Uterus (tissue), 4 donors: ENCODE measurements around the gene GPRC5D. TPM values are rescaled to one million over a fixed set of nuclear protein-coding genes. Genes with fewer than 3 reads are reported as not detected.
A peak's percentile ranks its signal among the peaks of the same experiment; 100 is the strongest.

ENCODE experiments used
- DNase-seq, 2 donors: peaks; one replicate each; pipeline ENCODE4 v3.0.0-alpha.2; 2019 to 2020
- H3K27ac ChIP-seq, 2 donors: fragments of 200-600 bp; sonication (generic); 1 replicate in 1 of 2; 2 replicates in 1 of 2; pipeline ENCODE4 v1.5.1; 2016 to 2018
- H3K27me3 ChIP-seq, 2 donors: fragments of 200-600 bp; sonication (generic); one replicate each; pipeline ENCODE4 v1.5.1; 2018 to 2019; ENCODE audit warnings: control low read depth in 1 of 2
- H3K36me3 ChIP-seq, 2 donors: fragments of 200-600 bp; sonication (generic); one replicate each; pipeline ENCODE4 v1.5.1; 2019; ENCODE audit warnings: control low read depth in 1 of 2
- H3K4me1 ChIP-seq, 2 donors: fragments of 200-600 bp; sonication (generic); one replicate each; pipeline ENCODE4 v1.5.1; 2018 to 2019; ENCODE audit warnings: control low read depth in 1 of 2
- H3K4me3 ChIP-seq, 2 donors: fragments of 200-600 bp; sonication (generic); 1 replicate in 1 of 2; 2 replicates in 1 of 2; pipeline ENCODE4 v1.5.1; 2018 to 2019; ENCODE audit warnings: mild to moderate bottlenecking in 1 of 2
- H3K9me3 ChIP-seq, 2 donors: fragments of 200-600 bp; sonication (generic); one replicate each; pipeline ENCODE4 v1.5.1; 2019; ENCODE audit warnings: control low read depth in 1 of 2
- POLR2A ChIP-seq, 2 donors: fragments of 450-650 bp; IDR thresholded peaks; one replicate each; pipeline ENCODE4 v1.6.1; 2016; ENCODE audit warnings: antibody characterized with exemption in 2 of 2, mild to moderate bottlenecking in 1 of 2, moderate library complexity in 1 of 2
- intact Hi-C: fragments of 100-400 bp; cut with DNase I; formaldehyde crosslinking; loops from one replicate; pipeline ENCODE4 v1.15.1; 2023; ENCODE audit warnings: low total_unique reads
- total RNA-seq, 4 donors: library from RNA; depleted of rRNA in 3 of 4; stranded (reverse); fragments of >200 nt in 3 of 4; gene quantifications; one replicate each; pipeline versions ENCODE4 v1.1.0 to v1.2.4, GENCODE V29; 2014 to 2023
- TF ChIP-seq, protein P1 (sequence below), 4 experiments: fragments of 200-600 bp in 2 of 4; fragments of 450-650 bp in 2 of 4; sonication (generic) in 2 of 4; IDR thresholded peaks; one replicate each; pipeline ENCODE4 v1.5.1; 2016 to 2019; ENCODE audit warnings: antibody characterized with exemption in 4 of 4, mild to moderate bottlenecking in 2 of 4, moderate library complexity in 1 of 4
- donor health status: DM: yes; HTN: yes; CAD: no.

GPRC5D gene
- total RNA-seq, 4 donors from 2014 or later, result not detected

DNA sequence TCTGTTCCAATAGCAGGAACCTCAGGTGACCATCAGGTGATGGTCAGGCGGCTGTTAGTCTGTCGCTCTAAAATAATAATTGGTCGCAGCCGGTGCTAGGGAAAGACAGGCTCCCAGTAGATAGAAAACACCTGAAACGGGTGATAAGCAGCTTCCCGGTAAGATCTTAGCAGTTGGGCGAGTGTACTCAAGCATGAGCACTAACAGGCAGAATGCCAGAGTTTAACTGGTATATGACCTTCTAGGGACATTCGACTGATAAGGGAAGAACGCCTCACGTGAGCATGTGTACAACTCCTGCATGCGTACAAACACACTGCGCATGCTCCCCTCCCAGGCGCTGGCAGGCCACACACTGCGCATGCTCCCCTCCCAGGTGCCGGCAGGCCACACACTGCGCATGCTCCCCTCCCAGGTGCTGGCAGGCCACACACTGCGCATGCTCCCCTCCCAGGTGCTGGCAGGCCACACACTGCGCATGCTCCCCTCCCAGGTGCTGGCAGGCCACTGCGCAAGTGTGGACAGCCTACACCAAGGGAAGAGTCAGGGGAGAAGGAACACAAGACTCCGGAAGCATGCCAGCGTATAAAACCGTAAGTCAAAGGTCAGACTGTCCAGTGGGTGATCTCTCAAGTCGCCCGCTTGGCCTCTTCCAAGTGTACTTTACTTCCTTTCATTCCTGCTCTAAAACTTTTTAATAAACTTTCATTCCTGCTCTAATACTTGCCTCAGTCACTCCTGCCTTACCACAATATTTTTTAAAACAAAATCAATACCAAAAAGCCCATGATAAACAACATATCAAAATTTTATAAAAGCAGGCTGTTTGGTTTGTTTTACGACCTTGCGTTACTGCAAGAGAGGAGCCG is 24.5 kb downstream of the GPRC5D start:
- Histone ChIP-seq H3K27ac (no peak overlapping the region), H3K4me3 (peak overlapping the region in 1 of 2 donors; percentile 8)
- intact Hi-C loops, result no loop called here

DNA sequence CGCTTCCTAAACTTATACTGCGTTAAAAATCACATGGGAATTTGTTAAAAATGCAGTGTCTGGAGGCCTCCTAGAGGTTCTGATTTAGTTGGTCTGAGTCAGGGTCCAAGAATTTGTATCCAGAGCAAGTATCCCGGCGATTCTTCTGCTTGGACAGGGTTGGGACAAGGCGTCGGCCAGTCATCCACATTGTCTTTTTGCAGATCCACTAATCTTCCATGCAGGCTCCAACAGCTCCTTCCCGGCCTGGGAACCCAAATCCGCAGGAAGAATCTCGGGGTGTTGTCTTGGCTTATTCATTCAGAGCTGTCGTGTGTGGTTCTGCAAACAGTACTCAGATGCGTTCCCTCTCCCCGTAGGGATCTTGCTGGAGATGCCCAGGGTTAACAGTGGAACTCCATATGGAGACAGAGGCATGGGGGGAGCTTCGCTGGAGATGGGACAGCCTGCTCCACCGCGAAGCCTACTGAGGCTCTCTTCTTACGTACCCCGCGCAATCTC is 25.3 kb downstream of the GPRC5D start:
- Histone ChIP-seq H3K9me3 (no peaks in the 10 kb centered on the region), H3K4me1 (no peaks in the 10 kb centered on the region), H3K27me3 (no peaks in the 10 kb centered on the region), H3K4me3 (no peak overlapping the region), H3K36me3 (no peaks in the 10 kb centered on the region), H3K27ac (no peak overlapping the region)
- no peak for DNase-seq
- no peak for TF ChIP-seq POLR2A (IDR thresholded peaks at IDR 0.05)
- TF ChIP-seq, protein P1, sequence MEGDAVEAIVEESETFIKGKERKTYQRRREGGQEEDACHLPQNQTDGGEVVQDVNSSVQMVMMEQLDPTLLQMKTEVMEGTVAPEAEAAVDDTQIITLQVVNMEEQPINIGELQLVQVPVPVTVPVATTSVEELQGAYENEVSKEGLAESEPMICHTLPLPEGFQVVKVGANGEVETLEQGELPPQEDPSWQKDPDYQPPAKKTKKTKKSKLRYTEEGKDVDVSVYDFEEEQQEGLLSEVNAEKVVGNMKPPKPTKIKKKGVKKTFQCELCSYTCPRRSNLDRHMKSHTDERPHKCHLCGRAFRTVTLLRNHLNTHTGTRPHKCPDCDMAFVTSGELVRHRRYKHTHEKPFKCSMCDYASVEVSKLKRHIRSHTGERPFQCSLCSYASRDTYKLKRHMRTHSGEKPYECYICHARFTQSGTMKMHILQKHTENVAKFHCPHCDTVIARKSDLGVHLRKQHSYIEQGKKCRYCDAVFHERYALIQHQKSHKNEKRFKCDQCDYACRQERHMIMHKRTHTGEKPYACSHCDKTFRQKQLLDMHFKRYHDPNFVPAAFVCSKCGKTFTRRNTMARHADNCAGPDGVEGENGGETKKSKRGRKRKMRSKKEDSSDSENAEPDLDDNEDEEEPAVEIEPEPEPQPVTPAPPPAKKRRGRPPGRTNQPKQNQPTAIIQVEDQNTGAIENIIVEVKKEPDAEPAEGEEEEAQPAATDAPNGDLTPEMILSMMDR (IDR thresholded peaks at IDR 0.05), result no peak
- intact Hi-C loops, result no loop called here

More for the DNA sequence above, 24.5 kb downstream of the GPRC5D start:
- peak in 1 of 2 donors; percentile 29 for DNase-seq
- no peak for TF ChIP-seq POLR2A (IDR thresholded peaks at IDR 0.05)
- TF ChIP-seq, protein P1 (IDR thresholded peaks at IDR 0.05), result no peak
- no peaks in the 10 kb centered on the region for H3K36me3 ChIP-seq
- H3K9me3 ChIP-seq, result no peaks in the 10 kb centered on the region
- H3K27me3 ChIP-seq, result no peaks in the 10 kb centered on the region
- H3K4me1 ChIP-seq, result no peaks in the 10 kb centered on the region

DNA sequence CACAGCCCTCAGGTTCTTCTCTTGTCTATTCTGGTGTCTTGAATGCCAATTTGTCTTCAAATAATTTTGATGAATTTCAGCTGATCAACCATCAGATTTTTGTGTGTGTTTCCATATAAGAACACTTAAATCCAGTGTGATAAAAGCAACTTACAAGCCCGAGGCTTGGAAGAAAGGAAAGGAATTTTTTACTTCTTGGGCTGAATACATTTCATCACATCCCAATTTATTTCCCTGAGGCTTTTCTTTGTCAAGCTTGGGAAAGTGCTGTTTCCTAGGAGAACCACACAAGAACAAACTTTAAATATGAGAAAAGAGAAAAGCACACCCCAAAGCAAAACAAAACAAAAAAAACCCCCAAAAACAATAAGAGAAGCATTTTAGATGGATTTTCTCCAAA is 26.6 kb downstream of the GPRC5D start:
- no peak overlapping the region for H3K27ac ChIP-seq
- TF ChIP-seq, protein P1 (IDR thresholded peaks at IDR 0.05), result no peak
- no peak for TF ChIP-seq POLR2A (IDR thresholded peaks at IDR 0.05)
- no peak for DNase-seq
- H3K4me1 ChIP-seq, result no peaks in the 10 kb centered on the region
- H3K27me3 ChIP-seq, result no peaks in the 10 kb centered on the region
- intact Hi-C loops, result no loop called here
- no peaks in the 10 kb centered on the region for H3K36me3 ChIP-seq
- H3K4me3 ChIP-seq, result no peak overlapping the region
- no peaks in the 10 kb centered on the region for H3K9me3 ChIP-seq

DNA sequence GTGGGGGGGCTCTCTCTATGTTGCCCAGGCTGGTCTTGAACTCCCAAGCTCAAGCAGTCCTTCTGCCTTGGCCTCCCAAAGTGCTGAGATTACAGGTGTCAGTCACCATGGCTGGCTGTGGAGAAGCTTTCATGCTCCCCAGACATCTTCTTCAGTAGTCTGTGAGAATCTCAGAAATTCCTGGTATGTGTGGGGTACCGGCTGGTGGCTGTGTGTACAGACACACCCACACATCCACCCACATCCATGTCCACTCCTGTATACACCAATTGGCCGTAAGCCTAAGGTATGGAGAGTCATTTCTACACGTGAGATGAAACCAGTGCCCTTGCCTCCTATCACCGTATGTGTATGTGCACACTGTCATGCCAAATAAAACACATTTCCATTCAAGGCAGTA is 27.8 kb downstream of the GPRC5D start:
- Histone ChIP-seq H3K36me3 (no peaks in the 10 kb centered on the region), H3K27ac (no peak overlapping the region), H3K4me3 (no peak overlapping the region), H3K9me3 (no peaks in the 10 kb centered on the region), H3K4me1 (no peaks in the 10 kb centered on the region), H3K27me3 (no peaks in the 10 kb centered on the region)
- DNase-seq, result no peak
- no peak for TF ChIP-seq POLR2A (IDR thresholded peaks at IDR 0.05)
- TF ChIP-seq, protein P1 (IDR thresholded peaks at IDR 0.05), result no peak
- intact Hi-C loops, result no loop called here

DNA sequence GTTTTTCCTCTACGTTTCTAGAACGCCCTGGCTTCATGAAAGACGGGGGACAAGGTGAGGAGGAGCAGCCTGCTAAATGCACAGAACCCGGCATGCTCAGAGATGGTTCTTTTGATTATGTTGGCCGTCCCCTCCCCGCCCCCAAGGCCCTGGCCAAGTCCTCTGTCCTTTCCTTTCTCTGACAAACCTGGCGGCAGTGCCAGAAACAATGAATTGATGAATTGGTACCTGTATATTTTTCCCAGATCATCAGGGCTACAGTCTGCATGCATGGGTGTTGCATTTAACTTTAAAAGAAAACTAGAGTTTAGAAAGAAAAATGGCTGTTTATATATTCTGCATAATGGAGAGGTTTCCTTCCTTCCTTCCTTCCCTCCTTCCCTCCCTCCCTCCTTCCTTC is 29.0 kb downstream of the GPRC5D start:
- no peaks in the 10 kb centered on the region for H3K9me3 ChIP-seq
- DNase-seq, result no peak
- no peak overlapping the region for H3K4me3 ChIP-seq
- H3K27ac ChIP-seq, result no peak overlapping the region
- H3K36me3 ChIP-seq, result no peaks in the 10 kb centered on the region
- H3K4me1 ChIP-seq, result no peaks in the 10 kb centered on the region
- TF ChIP-seq POLR2A (IDR thresholded peaks at IDR 0.05), result no peak
- TF ChIP-seq, protein P1 (IDR thresholded peaks at IDR 0.05), result no peak
- H3K27me3 ChIP-seq, result no peaks in the 10 kb centered on the region
- intact Hi-C loops, result no loop called here
